Hepatic stellate cell (primary cell): Measurements from ENCODE around the gene BICD2.
"Not testable (repeated sequence)": the region's sequence is repeated elsewhere in the genome, so short reads cannot be mapped to it uniquely, and the experiment has no call there.

Source experiments
- DNase-seq: peaks from one replicate; pipeline ENCODE4 v3.0.0; 2011; ENCODE audit warnings: low spot score

BICD2 gene

GRCh38 chr9:92770360-92770995 lies 5.8 kb upstream of the BICD2 start:
- DNase-seq = no peak

- DNase-seq = no peak
Measured at GRCh38 chr9:92769990-92770359, 5.3 kb upstream of the BICD2 start.

GRCh38 chr9:92769286-92769685 lies 4.7 kb upstream of the BICD2 start:
- no peak for DNase-seq

GRCh38 chr9:92768816-92769215 lies 4.2 kb upstream of the BICD2 start:
- not testable (repeated sequence) for DNase-seq

- DNase-seq = no peak
Measured at GRCh38 chr9:92767066-92768054, 2.7 kb upstream of the BICD2 start.

GRCh38 chr9:92764988-92765936 lies 629 bp upstream of the BICD2 start:
- peak; percentile 98 for DNase-seq

GRCh38 chr9:92763721-92764380 lies 782 bp downstream of the BICD2 start:
- no peak for DNase-seq

GRCh38 chr9:92762781-92763708 lies 1.6 kb downstream of the BICD2 start:
- DNase-seq = no peak

- no peak for DNase-seq
Measured at GRCh38 chr9:92762196-92762595, 2.4 kb downstream of the BICD2 start.

- DNase-seq = no peak
Measured at GRCh38 chr9:92761686-92762085, 2.9 kb downstream of the BICD2 start.

- DNase-seq = no peak
Measured at GRCh38 chr9:92760494-92760893, 4.1 kb downstream of the BICD2 start.

GRCh38 chr9:92760070-92760469 lies 4.6 kb downstream of the BICD2 start:
- DNase-seq = no peak

GRCh38 chr9:92759446-92759845 lies 5.2 kb downstream of the BICD2 start:
- DNase-seq = no peak

GRCh38 chr9:92756792-92757191 lies 7.8 kb downstream of the BICD2 start:
- no peak for DNase-seq

- no peak for DNase-seq
Measured at GRCh38 chr9:92754091-92754745, 10.4 kb downstream of the BICD2 start.

- no peak for DNase-seq
Measured at GRCh38 chr9:92752812-92753404, 11.7 kb downstream of the BICD2 start.

- no peak for DNase-seq
Measured at GRCh38 chr9:92749934-92750315, 14.7 kb downstream of the BICD2 start.

GRCh38 chr9:92749071-92749933 lies 15.3 kb downstream of the BICD2 start:
- no peak for DNase-seq

GRCh38 chr9:92748233-92748497 lies 16.5 kb downstream of the BICD2 start:
- no peak for DNase-seq
